ENCODE measurements around the gene SH3RF2.

Gene SH3RF2

GRCh38 chr5:145923405-145923804, 13.0 kb upstream of the SH3RF2 start:
- no peak for DNase-seq

- no peak for DNase-seq
Observed at GRCh38 chr5:145924849-145925248, 11.5 kb upstream of the SH3RF2 start.

- no peak for DNase-seq
Observed at GRCh38 chr5:145925353-145925752, 11.0 kb upstream of the SH3RF2 start.

- DNase-seq = no peak
Observed at GRCh38 chr5:145925803-145926202, 10.6 kb upstream of the SH3RF2 start.

- no peak for DNase-seq
Observed at GRCh38 chr5:145931718-145932117, 4.7 kb upstream of the SH3RF2 start.

GRCh38 chr5:145934276-145934675, 2.1 kb upstream of the SH3RF2 start:
- no peak for DNase-seq

- no peak for DNase-seq
Observed at GRCh38 chr5:145937432-145938250, 1.3 kb downstream of the SH3RF2 start.

- DNase-seq = no peak
Observed at GRCh38 chr5:145938776-145939539, 2.6 kb downstream of the SH3RF2 start.

- no peak for DNase-seq
Observed at GRCh38 chr5:145939540-145940065, 3.2 kb downstream of the SH3RF2 start.

- no peak for DNase-seq
Observed at GRCh38 chr5:145941096-145941447, 4.7 kb downstream of the SH3RF2 start.

GRCh38 chr5:145941448-145942130, 5.2 kb downstream of the SH3RF2 start:
- no peak for DNase-seq

GRCh38 chr5:145942201-145942600, 5.8 kb downstream of the SH3RF2 start:
- no peak for DNase-seq

GRCh38 chr5:145942749-145943148, 6.4 kb downstream of the SH3RF2 start:
- DNase-seq = no peak

GRCh38 chr5:145943674-145944121, 7.3 kb downstream of the SH3RF2 start:
- no peak for DNase-seq

- DNase-seq = no peak
Observed at GRCh38 chr5:145944328-145944727, 8.0 kb downstream of the SH3RF2 start.

GRCh38 chr5:145945620-145946111, 9.3 kb downstream of the SH3RF2 start:
- no peak for DNase-seq

- DNase-seq = no peak
Observed at GRCh38 chr5:145946112-145946861, 9.9 kb downstream of the SH3RF2 start.

- DNase-seq = no peak
Observed at GRCh38 chr5:145947581-145947980, 11.2 kb downstream of the SH3RF2 start.

GRCh38 chr5:145948047-145948446, 11.7 kb downstream of the SH3RF2 start:
- DNase-seq = no peak

- DNase-seq = no peak
Observed at GRCh38 chr5:145948921-145949320, 12.5 kb downstream of the SH3RF2 start.

- DNase-seq = no peak
Observed at GRCh38 chr5:145949474-145949873, 13.1 kb downstream of the SH3RF2 start.

- DNase-seq = no peak
Observed at GRCh38 chr5:145951071-145951470, 14.7 kb downstream of the SH3RF2 start.
